GM19351 (cell line): Measurements from ENCODE around the gene SMOC2.

ENCODE experiments used
- ATAC-seq: cut with Tn5 transposase; IDR thresholded peaks from one replicate; pipeline ENCODE4 v1.9.1; 2021; ENCODE audit warnings: mild to moderate bottlenecking, moderate library complexity; ENCODE audit not compliant: unreplicated experiment

SMOC2 gene

GRCh38 chr6:168415098-168415992 lies 25.6 kb upstream of the SMOC2 start:
- no peak for ATAC-seq

GRCh38 chr6:168415993-168416530 lies 24.9 kb upstream of the SMOC2 start:
- no peak for ATAC-seq

DNA sequence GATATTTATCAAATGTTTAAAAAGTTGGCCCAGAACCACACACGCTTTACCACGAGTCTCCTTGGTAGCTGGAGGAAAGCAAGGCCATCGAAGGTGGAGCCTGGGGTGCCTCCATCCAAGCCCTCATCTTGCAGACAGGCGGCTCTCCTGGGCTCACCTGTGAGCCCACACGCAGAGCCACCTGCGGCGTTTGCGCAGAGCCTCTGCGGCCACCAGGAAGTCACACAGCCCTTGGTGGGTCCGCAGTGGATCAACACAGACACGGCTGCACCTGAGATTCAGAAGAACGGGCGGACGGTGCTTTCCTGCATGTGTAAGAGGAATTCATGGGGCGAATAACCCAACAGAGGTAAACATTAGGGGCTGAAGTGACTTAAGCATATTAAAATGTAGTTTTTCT lies 24.5 kb upstream of the SMOC2 start:
- no peak for ATAC-seq

GRCh38 chr6:168417191-168417590 lies 23.8 kb upstream of the SMOC2 start:
- ATAC-seq: no peak

- ATAC-seq: no peak
Observed at GRCh38 chr6:168417679-168418557, 23.1 kb upstream of the SMOC2 start.

DNA sequence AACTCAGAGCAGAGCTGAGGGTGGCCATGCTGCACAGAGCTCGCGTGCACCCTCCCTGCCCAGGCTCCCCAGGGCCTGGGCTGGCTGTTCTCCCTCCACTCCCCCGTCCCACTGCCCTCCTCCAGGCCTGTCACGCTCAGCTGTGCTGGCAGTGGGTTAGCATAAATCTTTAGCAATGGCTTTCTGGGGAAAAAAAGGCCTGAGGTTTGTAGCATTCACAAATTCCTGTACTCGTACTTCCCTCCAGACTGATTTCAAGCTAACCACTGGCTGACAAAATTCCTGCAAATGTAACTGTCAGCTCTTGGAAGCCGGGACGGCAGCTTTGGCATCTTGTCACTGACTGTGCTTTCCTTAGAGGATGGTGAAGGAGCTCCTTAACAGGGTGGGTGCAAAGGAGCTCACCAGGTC lies 22.3 kb upstream of the SMOC2 start:
- no peak for ATAC-seq

GRCh38 chr6:168419569-168419968 lies 21.4 kb upstream of the SMOC2 start:
- no peak for ATAC-seq

DNA sequence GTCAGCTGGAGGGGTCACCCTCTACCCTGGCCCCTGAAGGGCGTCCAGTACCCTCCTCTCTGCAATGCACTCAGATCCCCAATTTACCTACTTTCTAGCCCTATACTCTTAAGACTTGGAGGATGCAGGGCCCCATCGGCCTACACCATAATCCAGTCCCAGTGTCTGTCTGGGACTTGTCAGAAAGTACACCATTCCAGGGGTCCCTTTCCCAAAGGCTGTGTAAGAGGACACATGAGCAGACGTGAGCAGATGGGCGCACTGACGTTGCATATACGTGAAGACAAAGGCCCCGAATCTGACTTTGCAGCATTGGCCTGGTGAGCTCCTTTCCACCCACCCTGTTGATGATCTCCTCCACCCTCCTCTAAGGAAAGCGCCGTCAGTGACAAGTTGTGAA lies 20.9 kb upstream of the SMOC2 start:
- no peak for ATAC-seq

DNA sequence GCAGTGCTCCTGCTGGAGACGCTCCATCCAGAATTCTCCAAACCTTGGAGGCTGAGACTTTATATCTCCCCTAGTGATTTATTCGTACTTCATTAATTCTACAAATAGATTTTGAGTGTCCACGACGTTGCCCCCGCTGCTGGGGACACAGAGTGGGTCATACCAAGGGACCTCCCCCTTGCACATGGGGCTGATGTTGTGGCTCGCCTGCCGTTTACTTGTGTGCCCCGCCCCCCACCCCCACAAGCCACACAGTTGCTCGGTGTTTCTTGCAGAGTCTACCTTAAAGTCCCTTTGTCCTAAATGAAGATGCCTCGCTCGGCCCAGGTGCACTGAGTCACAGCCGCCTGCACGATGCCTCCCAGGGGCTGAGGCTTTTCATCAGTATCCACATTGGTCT lies 20.3 kb upstream of the SMOC2 start:
- ATAC-seq: no peak

DNA sequence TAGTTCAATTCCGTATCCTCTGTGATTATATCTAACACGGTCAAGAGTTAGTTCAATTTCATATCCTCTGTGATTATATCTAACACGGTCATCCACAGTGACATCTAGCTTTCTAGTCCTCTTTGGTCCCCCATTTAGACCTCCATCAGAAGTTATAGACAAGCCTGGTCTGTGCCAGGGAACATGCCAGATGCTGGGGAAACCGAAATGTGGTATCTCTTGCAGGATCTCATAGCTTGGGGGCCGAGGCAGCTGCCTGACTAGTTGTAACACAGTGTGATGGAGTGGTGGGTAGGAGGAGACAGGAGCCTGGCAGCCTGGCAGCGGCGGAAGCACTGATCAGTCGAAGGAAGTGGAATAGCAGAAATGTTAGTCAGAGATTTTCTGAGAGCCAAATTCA lies 13.8 kb upstream of the SMOC2 start:
- no peak for ATAC-seq

- no peak for ATAC-seq
Observed at GRCh38 chr6:168428052-168428826, 12.7 kb upstream of the SMOC2 start.

DNA sequence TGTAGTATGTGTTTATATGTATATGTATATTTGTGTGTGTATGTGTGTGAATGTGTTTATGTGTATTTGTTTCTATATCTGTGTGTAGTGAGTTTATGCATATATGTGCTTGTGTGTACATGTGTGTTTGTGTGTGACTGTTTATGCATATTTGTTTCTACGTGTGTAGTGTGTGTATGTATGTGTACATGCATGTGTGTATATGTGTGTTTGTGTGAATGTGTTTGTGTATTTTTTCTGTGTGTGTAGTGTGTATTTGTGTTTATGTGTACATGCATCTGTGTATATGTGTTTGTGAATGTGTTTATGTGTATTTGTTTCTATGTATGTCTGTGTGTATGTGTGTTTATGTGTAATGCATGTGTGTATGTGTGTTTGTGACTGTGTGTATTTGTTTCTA lies 12.1 kb upstream of the SMOC2 start:
- no peak for ATAC-seq

- no peak for ATAC-seq
Observed at GRCh38 chr6:168432196-168432595, 8.8 kb upstream of the SMOC2 start.

DNA sequence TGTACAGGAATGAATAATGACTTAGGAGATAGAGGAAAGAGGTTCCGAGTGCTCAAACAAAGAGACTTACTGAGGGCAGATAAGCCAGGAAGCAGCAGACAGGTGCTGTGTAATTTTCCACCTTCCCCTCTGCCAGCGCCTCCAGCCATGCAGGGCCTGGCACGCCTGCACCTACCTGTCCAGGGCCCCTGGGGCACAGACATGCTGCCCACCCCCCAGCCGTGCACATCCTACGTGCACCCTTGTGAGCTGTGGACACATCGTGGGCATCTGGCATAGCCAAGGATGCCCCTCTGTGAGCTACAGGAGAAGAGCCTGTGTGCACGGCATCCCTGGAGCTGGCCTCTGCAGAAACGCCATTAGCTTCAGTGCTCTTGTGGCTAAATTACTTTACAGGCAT lies 7.1 kb upstream of the SMOC2 start:
- no peak for ATAC-seq

GRCh38 chr6:168434505-168434904 lies 6.5 kb upstream of the SMOC2 start:
- ATAC-seq: no peak

DNA sequence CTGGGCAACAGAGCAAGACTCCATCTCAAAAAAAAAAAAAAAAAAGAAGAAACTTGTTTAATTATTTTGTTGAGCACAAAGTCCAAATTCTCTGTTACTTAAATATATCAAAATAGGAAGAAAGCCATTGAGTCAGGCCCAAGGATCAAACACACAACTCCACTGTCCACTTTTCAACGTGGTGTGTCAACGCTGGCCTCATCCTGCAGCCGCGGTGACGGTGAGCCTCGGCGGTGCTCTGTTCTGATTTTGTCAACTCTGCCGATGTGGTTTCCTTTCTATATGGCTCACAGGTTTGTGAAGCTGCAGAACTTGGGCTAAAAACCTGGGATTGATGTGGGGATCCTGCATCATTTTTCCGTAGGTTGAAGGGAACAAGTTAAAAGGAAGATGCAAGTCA lies 3.2 kb upstream of the SMOC2 start:
- no peak for ATAC-seq

- ATAC-seq: no peak
Observed at GRCh38 chr6:168438783-168439520, 2.0 kb upstream of the SMOC2 start.

- ATAC-seq: no peak
Observed at GRCh38 chr6:168439794-168440450, 1.1 kb upstream of the SMOC2 start.
